Activated CD8-positive, alpha-beta memory T cell treated with anti-CD3 and anti-CD28 coated beads, Interleukin-2, amount 50 U/mL, for 48 hours (primary cell): ENCODE measurements around the gene ITGA8.
"Not testable (repeated sequence)": the region's sequence is repeated elsewhere in the genome, so short reads cannot be mapped to it uniquely, and the experiment has no call there.

Source experiments
- DNase-seq: peaks from one replicate; pipeline ENCODE4 v3.0.0-alpha.2; 2020

ITGA8 gene

GRCh38 chr10:15719899-15720634 is at the start of gene ITGA8:
Gene ITGA8, minus strand, starts transcription at chr10:15719922. Its CDS starts 151 bp downstream, at chr10:15719771.
- DNase-seq, result no peak

GRCh38 chr10:15764892-15765454 is 45.3 kb upstream of the ITGA8 start:
- no peak for DNase-seq

- no peak for DNase-seq
These were observed 43.3 kb upstream of the ITGA8 start for GRCh38 chr10:15763006-15763405.

GRCh38 chr10:15762239-15762638 is 42.5 kb upstream of the ITGA8 start:
- not testable (repeated sequence) for DNase-seq

GRCh38 chr10:15761224-15761623 is 41.5 kb upstream of the ITGA8 start:
- not testable (repeated sequence) for DNase-seq

GRCh38 chr10:15760681-15761080 is 41.0 kb upstream of the ITGA8 start:
- DNase-seq, result no peak

GRCh38 chr10:15759265-15759664 is 39.5 kb upstream of the ITGA8 start:
- no peak for DNase-seq

- no peak for DNase-seq
These were observed 38.9 kb upstream of the ITGA8 start for GRCh38 chr10:15758618-15759017.

GRCh38 chr10:15754937-15755336 is 35.2 kb upstream of the ITGA8 start:
- DNase-seq, result no peak

GRCh38 chr10:15751046-15751445 is 31.3 kb upstream of the ITGA8 start:
- no peak for DNase-seq

- no peak for DNase-seq
These were observed 28.4 kb upstream of the ITGA8 start for GRCh38 chr10:15748126-15748525.

GRCh38 chr10:15747632-15748031 is 27.9 kb upstream of the ITGA8 start:
- no peak for DNase-seq

- no peak for DNase-seq
These were observed 26.0 kb upstream of the ITGA8 start for GRCh38 chr10:15745751-15746150.

GRCh38 chr10:15744217-15744865 is 24.6 kb upstream of the ITGA8 start:
- peak; percentile 53 for DNase-seq

GRCh38 chr10:15743443-15743842 is 23.7 kb upstream of the ITGA8 start:
- no peak for DNase-seq

- DNase-seq, result no peak
These were observed 23.1 kb upstream of the ITGA8 start for GRCh38 chr10:15742836-15743235.

- DNase-seq, result no peak
These were observed 22.4 kb upstream of the ITGA8 start for GRCh38 chr10:15742102-15742501.

- no peak for DNase-seq
These were observed 21.9 kb upstream of the ITGA8 start for GRCh38 chr10:15741581-15741980.

GRCh38 chr10:15740261-15740660 is 20.5 kb upstream of the ITGA8 start:
- DNase-seq, result no peak

- DNase-seq, result no peak
These were observed 19.7 kb upstream of the ITGA8 start for GRCh38 chr10:15739254-15739970.

GRCh38 chr10:15738270-15738925 is 18.7 kb upstream of the ITGA8 start:
- DNase-seq, result no peak

- DNase-seq, result no peak
These were observed 17.9 kb upstream of the ITGA8 start for GRCh38 chr10:15737656-15738055.

- DNase-seq, result no peak
These were observed 16.0 kb upstream of the ITGA8 start for GRCh38 chr10:15735763-15736162.
